ENCODE data around the gene IPCEF1. TPM values are rescaled to one million over a fixed set of nuclear protein-coding genes. Genes with fewer than 3 reads are reported as not detected.

IPCEF1 gene
- total RNA-seq, 1 experiment from 2014 or later, result 0.28 TPM

DNA sequence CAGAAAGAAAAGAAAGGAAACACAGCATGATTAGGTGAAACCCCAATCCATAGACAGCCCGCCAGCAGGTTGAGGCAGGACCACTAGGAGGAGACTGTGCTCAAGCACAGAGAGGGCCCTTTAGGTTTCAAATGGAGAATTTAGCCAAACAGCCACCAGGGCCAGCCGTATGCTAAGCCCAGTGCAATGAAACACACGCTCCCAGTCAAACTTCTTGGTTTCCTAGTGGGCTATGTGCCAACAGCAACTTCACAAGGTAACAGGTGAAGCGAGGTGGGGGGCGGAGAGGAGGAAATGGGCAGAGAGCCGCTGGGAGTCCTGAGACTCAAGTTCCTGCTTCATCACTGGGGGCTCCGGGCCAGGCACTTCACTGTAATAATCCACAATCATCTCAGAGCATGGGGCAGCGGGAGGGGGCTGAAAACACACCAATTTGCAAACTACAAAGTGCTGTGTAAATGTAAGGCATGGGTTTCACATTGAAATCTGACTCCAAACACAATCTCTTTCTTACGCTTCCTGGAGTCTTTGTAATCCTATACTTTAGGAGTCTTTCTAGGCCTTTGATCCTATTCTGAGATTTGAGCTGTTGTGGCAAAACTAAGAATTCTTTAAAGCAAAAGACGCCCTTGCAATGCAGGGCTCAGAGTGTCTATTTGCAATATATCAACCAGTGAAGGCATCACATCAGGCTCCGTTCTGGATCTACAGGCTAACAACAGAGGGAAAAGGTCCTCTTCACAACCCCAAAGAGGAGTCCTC, 200.3 kb downstream of the IPCEF1 start:
- Histone ChIP-seq H3K27me3 (ENCODE audit: control insufficient read depth, insufficient read depth, low read length) (no peaks in the 10 kb centered on the region), H3K9me3 (ENCODE audit: control insufficient read depth, insufficient read depth, low read depth, low read length) (no peaks in the 10 kb centered on the region), H3K4me1 (ENCODE audit: control insufficient read depth, insufficient read depth, low read length) (no peaks in the 10 kb centered on the region), H3K4me3 (ENCODE audit: low read depth in 2 of 2, low read length in 2 of 2) (no peak overlapping the region), H3K36me3 (ENCODE audit: control insufficient read depth, insufficient read depth, low read length) (no peaks in the 10 kb centered on the region), H3K27ac (ENCODE audit: low read length) (no peak overlapping the region)
- ATAC-seq (peak; percentile 83), DNase-seq (ENCODE audit: low read depth, low spot score) (peak; percentile 8)
- no TSS peak for BruUV-seq (replicated peaks)
- POLR2A ChIA-PET, result no interaction called here
- CTCF ChIA-PET, result no interaction called here
- intact Hi-C loops (cut with micrococcal nuclease; ENCODE audit: unreplicated experiment) (loop anchor here (1.0 to 10.0 kb wide), 3 partner anchors 121 to 518 kb away; no protein-coding TSS in a partner anchor), in situ Hi-C loops (cut with HindIII; ENCODE audit: low pct_unique_long_range_greater_than_20kb, low sequenced_read_pairs) (no loop called here)
- TF ChIP-seq, protein P1, sequence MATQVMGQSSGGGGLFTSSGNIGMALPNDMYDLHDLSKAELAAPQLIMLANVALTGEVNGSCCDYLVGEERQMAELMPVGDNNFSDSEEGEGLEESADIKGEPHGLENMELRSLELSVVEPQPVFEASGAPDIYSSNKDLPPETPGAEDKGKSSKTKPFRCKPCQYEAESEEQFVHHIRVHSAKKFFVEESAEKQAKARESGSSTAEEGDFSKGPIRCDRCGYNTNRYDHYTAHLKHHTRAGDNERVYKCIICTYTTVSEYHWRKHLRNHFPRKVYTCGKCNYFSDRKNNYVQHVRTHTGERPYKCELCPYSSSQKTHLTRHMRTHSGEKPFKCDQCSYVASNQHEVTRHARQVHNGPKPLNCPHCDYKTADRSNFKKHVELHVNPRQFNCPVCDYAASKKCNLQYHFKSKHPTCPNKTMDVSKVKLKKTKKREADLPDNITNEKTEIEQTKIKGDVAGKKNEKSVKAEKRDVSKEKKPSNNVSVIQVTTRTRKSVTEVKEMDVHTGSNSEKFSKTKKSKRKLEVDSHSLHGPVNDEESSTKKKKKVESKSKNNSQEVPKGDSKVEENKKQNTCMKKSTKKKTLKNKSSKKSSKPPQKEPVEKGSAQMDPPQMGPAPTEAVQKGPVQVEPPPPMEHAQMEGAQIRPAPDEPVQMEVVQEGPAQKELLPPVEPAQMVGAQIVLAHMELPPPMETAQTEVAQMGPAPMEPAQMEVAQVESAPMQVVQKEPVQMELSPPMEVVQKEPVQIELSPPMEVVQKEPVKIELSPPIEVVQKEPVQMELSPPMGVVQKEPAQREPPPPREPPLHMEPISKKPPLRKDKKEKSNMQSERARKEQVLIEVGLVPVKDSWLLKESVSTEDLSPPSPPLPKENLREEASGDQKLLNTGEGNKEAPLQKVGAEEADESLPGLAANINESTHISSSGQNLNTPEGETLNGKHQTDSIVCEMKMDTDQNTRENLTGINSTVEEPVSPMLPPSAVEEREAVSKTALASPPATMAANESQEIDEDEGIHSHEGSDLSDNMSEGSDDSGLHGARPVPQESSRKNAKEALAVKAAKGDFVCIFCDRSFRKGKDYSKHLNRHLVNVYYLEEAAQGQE (IDR thresholded peaks at IDR 0.05; ENCODE audit: insufficient read depth in 1 of 2, low read depth in 2 of 2, low read length in 1 of 2), result no peak
- TF ChIP-seq CTCF (IDR thresholded peaks at IDR 0.05) (peak; percentile 73), POLR2AphosphoS5 (IDR thresholded peaks at IDR 0.05; ENCODE audit: low read depth, low read length) (no peak), TCF7L2 (IDR thresholded peaks at IDR 0.05; ENCODE audit: low read depth, low read length) (no peak), SIN3A (IDR thresholded peaks at IDR 0.05; ENCODE audit: borderline replicate concordance, insufficient read depth, low read depth, low read length) (no peak)

GRCh38 chr6:154154389-154154967, 202.1 kb downstream of the IPCEF1 start:
- ChIA-PET POLR2A (no interaction called here), CTCF (no interaction called here)
- H3K27me3 ChIP-seq (ENCODE audit: control insufficient read depth, insufficient read depth, low read length), result no peaks in the 10 kb centered on the region
- no peaks in the 10 kb centered on the region for H3K9me3 ChIP-seq (ENCODE audit: control insufficient read depth, insufficient read depth, low read depth, low read length)
- in situ Hi-C loops (cut with HindIII; ENCODE audit: low pct_unique_long_range_greater_than_20kb, low sequenced_read_pairs), result no loop called here
- no peaks in the 10 kb centered on the region for H3K4me1 ChIP-seq (ENCODE audit: control insufficient read depth, insufficient read depth, low read length)
- no peak for ATAC-seq
- peak; percentile 33 for DNase-seq (ENCODE audit: low read depth, low spot score)
- no peak overlapping the region for H3K27ac ChIP-seq (ENCODE audit: low read length)
- TF ChIP-seq TCF7L2 (IDR thresholded peaks at IDR 0.05; ENCODE audit: low read depth, low read length) (no peak), CTCF (IDR thresholded peaks at IDR 0.05) (peak; percentile 73; the same call in 1 of the 2 replicates), POLR2AphosphoS5 (IDR thresholded peaks at IDR 0.05; ENCODE audit: low read depth, low read length) (no peak)
- BruUV-seq (replicated peaks), result no TSS peak
- H3K36me3 ChIP-seq (ENCODE audit: control insufficient read depth, insufficient read depth, low read length), result no peaks in the 10 kb centered on the region
- no peak overlapping the region for H3K4me3 ChIP-seq (ENCODE audit: low read depth in 2 of 2, low read length in 2 of 2)
- intact Hi-C loops (cut with micrococcal nuclease; ENCODE audit: unreplicated experiment), result loop anchor here (2.0 to 10.0 kb wide), 4 partner anchors 216 to 520 kb away; no protein-coding TSS in a partner anchor
